Measurements from ENCODE around the gene SIRPA. TPM values are rescaled to one million over a fixed set of nuclear protein-coding genes. Genes with fewer than 3 reads are reported as not detected.

Gene SIRPA
- total RNA-seq, 1 experiment from 2014 or later = 6.0 TPM

DNA sequence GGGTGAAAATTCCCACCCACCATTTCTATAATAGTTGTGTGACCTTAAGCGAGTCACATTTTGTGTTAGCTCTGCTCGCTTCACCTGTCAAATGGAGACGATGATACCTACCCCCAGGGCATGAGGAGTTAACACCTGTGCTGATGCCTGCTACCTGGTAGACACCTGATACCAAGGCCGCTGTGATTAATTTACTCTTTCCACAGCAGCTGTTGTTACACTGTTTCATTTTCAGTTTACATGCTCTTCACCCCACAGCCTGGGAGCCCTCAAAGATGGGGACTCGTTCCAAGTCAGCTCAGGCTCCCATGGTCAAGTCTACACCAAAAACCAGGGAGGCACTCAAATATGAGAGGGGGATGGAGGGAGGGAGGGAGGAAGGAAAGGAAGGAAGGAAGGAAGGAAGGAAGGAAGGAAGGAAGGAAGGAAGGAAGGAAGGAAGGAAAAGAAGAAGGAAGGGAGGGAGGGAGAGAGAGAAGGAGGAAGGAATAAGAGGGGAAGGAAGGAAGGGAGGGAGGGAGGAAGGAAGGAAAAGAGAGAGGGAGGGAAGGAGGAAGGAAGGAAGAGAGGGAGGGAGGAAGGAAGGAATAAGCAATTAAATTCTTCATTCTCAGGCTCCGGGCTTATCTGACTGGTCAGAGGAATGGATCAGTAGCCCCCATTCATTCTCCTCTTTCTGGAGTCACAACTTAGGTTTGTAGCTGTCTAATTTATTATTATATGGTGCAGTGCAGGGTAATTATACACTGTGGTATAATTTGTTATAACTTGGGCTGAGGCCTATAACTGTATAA is 57.7 kb downstream of the SIRPA start:
- H3K4me1 Mint-ChIP-seq = peaks cover 65 to 78% of the 10 kb centered on the region in 2 experiments

More for the DNA sequence above, 57.7 kb downstream of the SIRPA start:
- Histone ChIP-seq H4K91ac (ENCODE audit: insufficient read length, low read depth, low read length) (no peak overlapping the region), H3K4me1 (ENCODE audit: insufficient read depth, low read length) (peaks cover 2% of the 10 kb centered on the region; the same call in 1 of the 2 replicates), H3K4me2 (ENCODE audit: insufficient read depth, insufficient read length, low read length) (no peak overlapping the region), H2BK120ac (ENCODE audit: low read depth, low read length, poor library complexity, severe bottlenecking) (no peak overlapping the region), H3K56ac (ENCODE audit: insufficient read length, low read depth, low read length) (no peak overlapping the region), H2BK12ac (ENCODE audit: insufficient read length, low read depth, low read length) (no peak overlapping the region), H4K20me1 (ENCODE audit: control insufficient read depth, insufficient read depth, insufficient read length) (no peaks in the 10 kb centered on the region), H3K23me2 (ENCODE audit: insufficient read length, low read depth, low read length, poor library complexity, severe bottlenecking) (no peaks in the 10 kb centered on the region), H3K79me1 (ENCODE audit: insufficient read depth, low read depth, low read length, poor library complexity, severe bottlenecking) (no peaks in the 10 kb centered on the region), H3K18ac (ENCODE audit: insufficient read length, low read depth, low read length) (no peak overlapping the region), H3K27me3 (ENCODE audit: insufficient read depth, low read length) (no peaks in the 10 kb centered on the region), H2BK15ac (ENCODE audit: low read depth, low read length) (no peak overlapping the region), H3K9me3 (ENCODE audit: control insufficient read depth, low read depth, low read length) (no peaks in the 10 kb centered on the region), H2AFZ (ENCODE audit: low read length) (no peak overlapping the region), H3T11ph (ENCODE audit: low read length) (no peak overlapping the region), H4K8ac (replicated peaks; ENCODE audit: insufficient read length, low read depth, low read length) (no peak overlapping the region), H2BK5ac (ENCODE audit: insufficient read length, low read length) (no peak overlapping the region), H3K79me2 (ENCODE audit: insufficient read depth, low read length) (no peaks in the 10 kb centered on the region), H2BK20ac (ENCODE audit: low read depth, low read length, poor library complexity, severe bottlenecking) (no peak overlapping the region), H3K9ac (ENCODE audit: extremely low read depth, insufficient read length, low read length) (no peak overlapping the region), H4K5ac (ENCODE audit: insufficient read length, low read depth, low read length) (no peak overlapping the region), H3K23ac (ENCODE audit: insufficient read length, low read depth, low read length) (no peak overlapping the region), H3K4ac (ENCODE audit: low read depth, low read length) (no peak overlapping the region), H3K14ac (ENCODE audit: insufficient read depth, low read length) (no peak overlapping the region), H3K27ac (ENCODE audit: insufficient read length, low read depth, low read length) (no peak overlapping the region), H2AK5ac (ENCODE audit: insufficient read length, low read length) (no peak overlapping the region)
- Mint-ChIP-seq H3K27me3 (ENCODE audit: low read depth) (peaks cover 20% of the 10 kb centered on the region), H3K27ac (0 out of 7 replicates have a peak overlapping the region, but pooled peaks of 1 of the 3 experiments have one; percentile 1), H3K4me3 (no peak overlapping the region), H3K9me3 (no peaks in the 10 kb centered on the region; a peak in 1 of 5 replicates), H3K36me3 (ENCODE audit: insufficient read depth in 1 of 3, low read depth in 3 of 3) (no peaks in the 10 kb centered on the region)
- WGBS (ENCODE audit: extremely low coverage, insufficient read length, low lambda C conversion rate) = no CpG with 5 or more reads among the region's 6 CpGs
- no peak for DNase-seq
- TF ChIP-seq, protein P1, sequence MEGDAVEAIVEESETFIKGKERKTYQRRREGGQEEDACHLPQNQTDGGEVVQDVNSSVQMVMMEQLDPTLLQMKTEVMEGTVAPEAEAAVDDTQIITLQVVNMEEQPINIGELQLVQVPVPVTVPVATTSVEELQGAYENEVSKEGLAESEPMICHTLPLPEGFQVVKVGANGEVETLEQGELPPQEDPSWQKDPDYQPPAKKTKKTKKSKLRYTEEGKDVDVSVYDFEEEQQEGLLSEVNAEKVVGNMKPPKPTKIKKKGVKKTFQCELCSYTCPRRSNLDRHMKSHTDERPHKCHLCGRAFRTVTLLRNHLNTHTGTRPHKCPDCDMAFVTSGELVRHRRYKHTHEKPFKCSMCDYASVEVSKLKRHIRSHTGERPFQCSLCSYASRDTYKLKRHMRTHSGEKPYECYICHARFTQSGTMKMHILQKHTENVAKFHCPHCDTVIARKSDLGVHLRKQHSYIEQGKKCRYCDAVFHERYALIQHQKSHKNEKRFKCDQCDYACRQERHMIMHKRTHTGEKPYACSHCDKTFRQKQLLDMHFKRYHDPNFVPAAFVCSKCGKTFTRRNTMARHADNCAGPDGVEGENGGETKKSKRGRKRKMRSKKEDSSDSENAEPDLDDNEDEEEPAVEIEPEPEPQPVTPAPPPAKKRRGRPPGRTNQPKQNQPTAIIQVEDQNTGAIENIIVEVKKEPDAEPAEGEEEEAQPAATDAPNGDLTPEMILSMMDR (conservative IDR thresholded peaks at IDR 0.05) = no peak

All from H9 (cell line).